Ishikawa (cell line): ENCODE results near the gene PRDM16.

Experiments
- CEBPB ChIP-seq: IDR thresholded peaks from 2 replicates; pipeline ENCODE4 v1.6.1; 2012
- CREB1 ChIP-seq: IDR thresholded peaks from 2 replicates; pipeline ENCODE4 v1.6.1; 2012; ENCODE audit warnings: low read depth
- EGR1 ChIP-seq: IDR thresholded peaks from 2 replicates; pipeline ENCODE4 v1.6.1; 2012
- EP300 ChIP-seq: IDR thresholded peaks from 2 replicates; pipeline ENCODE4 v1.6.1; 2012; ENCODE audit warnings: borderline replicate concordance
- FOXM1 ChIP-seq: IDR thresholded peaks from 2 replicates; pipeline ENCODE4 v1.6.1; 2012; ENCODE audit warnings: low read depth, borderline replicate concordance
- NFIC ChIP-seq: IDR thresholded peaks from 2 replicates; pipeline ENCODE4 v1.6.1; 2012
- RAD21 ChIP-seq: IDR thresholded peaks from 2 replicates; pipeline ENCODE4 v1.6.1; 2012; ENCODE audit warnings: low read depth
- TAF1 ChIP-seq: IDR thresholded peaks from 2 replicates; pipeline ENCODE4 v1.6.1; 2012; ENCODE audit warnings: low read depth, mild to moderate bottlenecking
- TCF12 ChIP-seq: IDR thresholded peaks from 2 replicates; pipeline ENCODE4 v1.6.1; 2012; ENCODE audit warnings: low read depth
- TEAD4 ChIP-seq: IDR thresholded peaks from 2 replicates; pipeline ENCODE4 v1.6.1; 2012
- YY1 ChIP-seq: IDR thresholded peaks from 2 replicates; pipeline ENCODE4 v1.6.1; 2012; ENCODE audit warnings: low read depth
- ZBTB7A ChIP-seq: IDR thresholded peaks from 2 replicates; pipeline ENCODE4 v1.6.1; 2012; ENCODE audit warnings: low read depth
- TF ChIP-seq, protein P1 (sequence below): IDR thresholded peaks from 2 replicates; pipeline ENCODE4 v1.6.1; 2012
- TF ChIP-seq, protein P2 (sequence below): IDR thresholded peaks from 2 replicates; pipeline ENCODE4 v1.6.1; 2012; ENCODE audit warnings: low read depth, mild to moderate bottlenecking
- TF ChIP-seq, protein P3 (sequence below): IDR thresholded peaks from 2 replicates; pipeline ENCODE4 v1.6.1; 2012

Gene PRDM16

DNA sequence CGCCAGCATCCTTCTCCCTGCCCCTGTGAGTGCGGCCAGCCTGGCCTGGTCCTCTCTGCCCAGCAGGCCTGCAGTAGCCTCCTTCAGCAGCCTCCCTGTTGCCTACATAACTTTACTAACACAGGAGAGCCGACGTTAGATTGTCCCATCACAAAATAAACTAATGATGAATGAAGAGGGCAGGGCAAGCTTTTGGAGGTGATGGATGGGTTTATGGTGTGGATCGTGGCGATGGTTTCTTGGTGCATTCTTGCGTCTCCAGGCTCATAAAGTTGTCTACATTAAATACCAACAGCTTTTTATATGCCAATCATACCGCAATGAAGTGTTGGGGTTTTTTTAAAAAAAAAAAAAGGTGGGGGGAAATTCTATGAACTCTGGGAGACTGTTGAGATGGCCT is 164.5 kb downstream of the PRDM16 start:
- TF ChIP-seq NFIC (no peak), CREB1 (no peak), YY1 (no peak), EP300 (no peak), TEAD4 (no peak), CEBPB (no peak), FOXM1 (no peak), ZBTB7A (no peak), RAD21 (no peak), TCF12 (no peak), EGR1 (no peak), TAF1 (no peak)
- TF ChIP-seq, protein P1, sequence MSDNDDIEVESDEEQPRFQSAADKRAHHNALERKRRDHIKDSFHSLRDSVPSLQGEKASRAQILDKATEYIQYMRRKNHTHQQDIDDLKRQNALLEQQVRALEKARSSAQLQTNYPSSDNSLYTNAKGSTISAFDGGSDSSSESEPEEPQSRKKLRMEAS = no peak
- TF ChIP-seq, protein P2, sequence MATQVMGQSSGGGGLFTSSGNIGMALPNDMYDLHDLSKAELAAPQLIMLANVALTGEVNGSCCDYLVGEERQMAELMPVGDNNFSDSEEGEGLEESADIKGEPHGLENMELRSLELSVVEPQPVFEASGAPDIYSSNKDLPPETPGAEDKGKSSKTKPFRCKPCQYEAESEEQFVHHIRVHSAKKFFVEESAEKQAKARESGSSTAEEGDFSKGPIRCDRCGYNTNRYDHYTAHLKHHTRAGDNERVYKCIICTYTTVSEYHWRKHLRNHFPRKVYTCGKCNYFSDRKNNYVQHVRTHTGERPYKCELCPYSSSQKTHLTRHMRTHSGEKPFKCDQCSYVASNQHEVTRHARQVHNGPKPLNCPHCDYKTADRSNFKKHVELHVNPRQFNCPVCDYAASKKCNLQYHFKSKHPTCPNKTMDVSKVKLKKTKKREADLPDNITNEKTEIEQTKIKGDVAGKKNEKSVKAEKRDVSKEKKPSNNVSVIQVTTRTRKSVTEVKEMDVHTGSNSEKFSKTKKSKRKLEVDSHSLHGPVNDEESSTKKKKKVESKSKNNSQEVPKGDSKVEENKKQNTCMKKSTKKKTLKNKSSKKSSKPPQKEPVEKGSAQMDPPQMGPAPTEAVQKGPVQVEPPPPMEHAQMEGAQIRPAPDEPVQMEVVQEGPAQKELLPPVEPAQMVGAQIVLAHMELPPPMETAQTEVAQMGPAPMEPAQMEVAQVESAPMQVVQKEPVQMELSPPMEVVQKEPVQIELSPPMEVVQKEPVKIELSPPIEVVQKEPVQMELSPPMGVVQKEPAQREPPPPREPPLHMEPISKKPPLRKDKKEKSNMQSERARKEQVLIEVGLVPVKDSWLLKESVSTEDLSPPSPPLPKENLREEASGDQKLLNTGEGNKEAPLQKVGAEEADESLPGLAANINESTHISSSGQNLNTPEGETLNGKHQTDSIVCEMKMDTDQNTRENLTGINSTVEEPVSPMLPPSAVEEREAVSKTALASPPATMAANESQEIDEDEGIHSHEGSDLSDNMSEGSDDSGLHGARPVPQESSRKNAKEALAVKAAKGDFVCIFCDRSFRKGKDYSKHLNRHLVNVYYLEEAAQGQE = no peak
- TF ChIP-seq, protein P3, sequence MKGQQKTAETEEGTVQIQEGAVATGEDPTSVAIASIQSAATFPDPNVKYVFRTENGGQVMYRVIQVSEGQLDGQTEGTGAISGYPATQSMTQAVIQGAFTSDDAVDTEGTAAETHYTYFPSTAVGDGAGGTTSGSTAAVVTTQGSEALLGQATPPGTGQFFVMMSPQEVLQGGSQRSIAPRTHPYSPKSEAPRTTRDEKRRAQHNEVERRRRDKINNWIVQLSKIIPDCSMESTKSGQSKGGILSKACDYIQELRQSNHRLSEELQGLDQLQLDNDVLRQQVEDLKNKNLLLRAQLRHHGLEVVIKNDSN = no peak

DNA sequence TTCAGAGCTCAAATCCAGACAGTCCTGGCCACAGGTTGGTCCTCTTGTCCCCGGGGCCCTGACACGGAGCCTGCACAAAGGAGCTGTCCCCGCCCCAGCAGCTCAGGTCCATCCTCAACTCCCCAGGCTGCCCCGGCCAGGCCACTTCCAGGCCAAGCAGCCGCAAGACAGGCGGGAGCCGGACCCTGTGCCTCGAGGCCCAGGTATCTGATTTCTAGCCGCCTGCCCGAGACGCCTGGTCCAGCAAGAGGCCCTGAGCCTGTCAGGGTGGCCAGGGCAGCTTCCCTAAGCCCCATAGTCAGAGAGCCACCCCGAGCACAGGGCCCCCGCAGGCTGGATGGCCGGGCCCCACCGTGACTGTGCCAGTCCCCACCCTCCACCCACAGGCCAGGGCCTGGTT is 165.3 kb downstream of the PRDM16 start:
- TF ChIP-seq FOXM1 = no peak
- TF ChIP-seq, protein P2 = no peak
- no peak for TF ChIP-seq EGR1
- no peak for TF ChIP-seq NFIC
- TF ChIP-seq CEBPB = no peak
- TF ChIP-seq RAD21 = no peak
- TF ChIP-seq YY1 = no peak

DNA sequence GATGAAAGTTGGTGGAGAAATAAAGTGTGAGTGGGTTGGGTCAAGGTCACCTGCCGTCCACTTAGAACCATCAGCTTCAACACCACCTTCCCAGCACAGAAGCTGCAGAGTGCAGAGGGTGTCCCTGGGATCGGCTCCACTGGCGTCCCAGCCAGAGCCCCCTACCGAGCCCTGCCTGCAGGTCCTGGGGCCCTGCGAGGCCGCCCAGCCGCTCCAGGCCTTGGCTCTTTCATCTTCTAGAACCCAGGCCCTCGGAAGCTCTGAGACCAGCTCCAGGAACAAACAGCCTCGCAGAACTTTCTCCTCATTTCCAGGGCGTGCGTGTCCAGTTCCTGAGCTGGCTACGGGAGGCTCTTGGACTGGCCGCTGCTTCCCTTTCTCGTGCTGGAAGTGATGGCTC is 166.0 kb downstream of the PRDM16 start:
- no peak for TF ChIP-seq CREB1
- no peak for TF ChIP-seq TAF1
- TF ChIP-seq ZBTB7A = no peak
- TF ChIP-seq NFIC = no peak
- no peak for TF ChIP-seq FOXM1
- TF ChIP-seq YY1 = no peak
- TF ChIP-seq TCF12 = no peak
- TF ChIP-seq, protein P2 = no peak
- no peak for TF ChIP-seq TEAD4
- no peak for TF ChIP-seq CEBPB

DNA sequence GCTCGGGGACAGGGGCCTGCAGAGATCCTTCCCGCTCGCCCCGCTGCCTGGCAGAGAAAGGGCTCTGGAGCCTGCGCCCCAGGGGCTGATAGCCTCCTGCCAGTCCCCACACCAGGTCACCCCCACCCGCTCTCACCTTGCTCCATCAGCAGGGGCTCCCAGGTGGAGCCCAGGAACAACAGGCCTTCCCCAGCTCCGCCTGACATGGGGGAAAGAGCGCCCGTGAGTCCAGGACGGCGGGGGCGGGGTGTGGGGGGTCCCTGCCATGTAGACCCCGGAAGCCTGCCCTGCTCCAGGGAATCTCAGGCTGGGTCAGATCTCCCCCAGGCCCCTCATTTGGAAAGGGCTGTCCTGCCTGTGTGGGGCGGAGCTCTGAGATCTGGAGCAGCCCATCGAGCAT is 166.5 kb downstream of the PRDM16 start:
- TF ChIP-seq CREB1 (no peak), ZBTB7A (no peak), TAF1 (no peak), EP300 (no peak), EGR1 (no peak), TEAD4 (no peak), YY1 (no peak), TCF12 (no peak), FOXM1 (no peak), CEBPB (no peak), NFIC (no peak), RAD21 (no peak)
- TF ChIP-seq, protein P3 = no peak
- TF ChIP-seq, protein P2 = no peak
- TF ChIP-seq, protein P1 = no peak
